Erythroblast (primary cell): ENCODE measurements around the gene PXT1.

Source experiments
- GATA1 ChIP-seq: IDR thresholded peaks from 2 replicates; pipeline ENCODE4 v1.6.1; 2011; ENCODE audit warnings: low read depth, mild to moderate bottlenecking, control low read depth, low read length, moderate library complexity
- POLR2A ChIP-seq: IDR thresholded peaks from 2 replicates; pipeline ENCODE4 v1.6.1; 2011; ENCODE audit warnings: mild to moderate bottlenecking, low read length

DNA sequence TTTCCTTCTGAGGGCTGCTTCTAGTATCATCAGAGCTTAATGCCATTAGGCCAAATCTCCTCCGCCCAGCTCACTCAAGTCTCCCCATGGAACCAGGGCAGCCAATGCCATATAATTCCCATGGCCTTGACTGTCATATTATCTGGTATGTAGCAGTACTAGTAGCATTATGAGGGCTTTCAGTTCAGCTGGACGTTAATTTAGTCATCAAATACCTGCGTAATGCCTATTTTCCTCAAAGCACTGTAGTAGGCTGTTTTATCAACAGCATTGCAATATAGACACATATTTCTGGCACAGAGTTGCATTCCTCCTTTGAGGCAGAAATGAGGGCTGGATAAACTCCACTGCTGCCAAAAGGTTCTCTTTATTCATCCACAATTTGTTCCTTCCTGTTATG lies 1.8 kb upstream of the PXT1 start:
- no peak for TF ChIP-seq POLR2A
- no peak for TF ChIP-seq GATA1
